Keratinocyte (primary cell): ENCODE data around the gene RBFOX1. TPM values are rescaled to one million over a fixed set of nuclear protein-coding genes. Genes with fewer than 3 reads are reported as not detected.

ENCODE experiments used
- DNase-seq: peaks from one replicate; pipeline ENCODE4 v3.0.0-alpha.2; 2011; ENCODE audit warnings: low read depth, missing footprints, low spot score
- FAIRE-seq: peaks from 2 replicates; lab custom pipeline; 2011; peaks lifted over from hg19 to GRCh38; lab: Jason Lieb, UNC
- H2AFZ ChIP-seq: 2 replicates; pipeline ENCODE4 v1.6.0; 2012; ENCODE audit warnings: low read length, control low read depth, inconsistent platforms; ENCODE audit not compliant: control insufficient read depth
- H3K27ac ChIP-seq: 2 replicates; pipeline ENCODE4 v1.5.1; 2011; ENCODE audit warnings: low read length; ENCODE audit not compliant: control insufficient read depth, insufficient read depth
- H3K27me3 ChIP-seq: 3 replicates; pipeline ENCODE4 v1.6.0; 2011; ENCODE audit warnings: low read length; ENCODE audit not compliant: control insufficient read depth, insufficient read depth; ENCODE audit errors: extremely low read depth
- H3K36me3 ChIP-seq, 2 experiments: 2 replicates in 1 of 2; 3 replicates in 1 of 2; pipeline ENCODE4 v1.5.1; 2011; ENCODE audit warnings: low read length in 2 of 2, mild to moderate bottlenecking in 1 of 2; ENCODE audit not compliant: control insufficient read depth in 2 of 2, insufficient read depth in 2 of 2; ENCODE audit errors: extremely low read depth in 1 of 2
- H3K4me1 ChIP-seq: 3 replicates; pipeline ENCODE4 v1.5.1; 2011; ENCODE audit warnings: low read length; ENCODE audit not compliant: control insufficient read depth, insufficient read depth; ENCODE audit errors: extremely low read depth
- H3K4me2 ChIP-seq: 3 replicates; pipeline ENCODE4 v1.6.0; 2011; ENCODE audit warnings: low read depth, low read length; ENCODE audit not compliant: control insufficient read depth, insufficient read depth; ENCODE audit errors: extremely low read depth
- H3K4me3 ChIP-seq, 3 experiments: fragments of 200-600 bp in 1 of 3; sonication (generic) in 1 of 3; 2 replicates in 2 of 3; 3 replicates in 1 of 3; pipeline ENCODE4 v1.5.1; 2011 to 2016; ENCODE audit warnings: low read length in 3 of 3, mild to moderate bottlenecking in 3 of 3, control low read depth in 2 of 3, inconsistent platforms in 1 of 3, low read depth in 1 of 3, mixed read lengths in 1 of 3, mixed run types in 1 of 3, moderate library complexity in 1 of 3; ENCODE audit not compliant: control insufficient read depth in 2 of 3, insufficient read depth in 2 of 3; ENCODE audit errors: extremely low read depth in 1 of 3
- H3K79me2 ChIP-seq: 2 replicates; pipeline ENCODE4 v1.6.0; 2012; ENCODE audit warnings: low read length; ENCODE audit not compliant: control insufficient read depth, insufficient read depth
- H3K9ac ChIP-seq: 3 replicates; pipeline ENCODE4 v1.6.0; 2011; ENCODE audit warnings: low read length; ENCODE audit not compliant: control insufficient read depth, insufficient read depth; ENCODE audit errors: extremely low read depth
- H3K9me1 ChIP-seq: 3 replicates; pipeline ENCODE4 v1.6.0; 2011; ENCODE audit warnings: low read length; ENCODE audit not compliant: control insufficient read depth, insufficient read depth; ENCODE audit errors: extremely low read depth
- H3K9me3 ChIP-seq: 2 replicates; pipeline ENCODE4 v1.5.1; 2012; ENCODE audit warnings: low read depth, low read length; ENCODE audit not compliant: control insufficient read depth
- H4K20me1 ChIP-seq: 3 replicates; pipeline ENCODE4 v1.6.0; 2011; ENCODE audit warnings: low read length; ENCODE audit not compliant: control insufficient read depth, insufficient read depth; ENCODE audit errors: extremely low read depth
- CTCF ChIP-seq, 3 experiments: IDR thresholded peaks in 1 of 3; conservative IDR thresholded peaks in 1 of 3; optimal IDR thresholded peaks in 1 of 3; 2 replicates in 2 of 3; 3 replicates in 1 of 3; pipeline versions ENCODE3 to v1.5.1; 2011; ENCODE audit warnings: low read length in 3 of 3, mild to moderate bottlenecking in 3 of 3, moderate library complexity in 2 of 3, control low read depth in 1 of 3, inconsistent platforms in 1 of 3; ENCODE audit not compliant: insufficient read depth in 2 of 3; ENCODE audit errors: extremely low read depth in 1 of 3
- EZH2 ChIP-seq: IDR thresholded peaks from one replicate; pipeline ENCODE4 v1.6.1; 2012; ENCODE audit warnings: inconsistent platforms, mild to moderate bottlenecking, low read length, moderate library complexity
- dilution Hi-C: fragments of 300-500 bp; cut with MboI; formaldehyde crosslinking; loops from one replicate; pipeline ENCODE4 v1.7.0; 2020; ENCODE audit warnings: low sequenced_read_pairs; ENCODE audit not compliant: extremely low pct_ligation_motif_present
- polyA plus RNA-seq, 5 experiments: library from polyadenylated mRNA; depleted of rRNA in 3 of 5; stranded (reverse) in 3 of 5; stranded (forward) in 1 of 5; unstranded in 1 of 5; fragments of >200 nt; gene quantifications; 1 replicate in 1 of 5; 2 replicates in 3 of 5; 3 replicates in 1 of 5; pipeline versions ENCODE4 v1.2.1 to v1.2.3, GENCODE V29; 2011 to 2012; ENCODE audit warnings: missing spikeins in 2 of 5, low read depth in 1 of 5, low replicate concordance in 1 of 5

RBFOX1 gene
- polyA plus RNA-seq, 1 donor (not counting 4 experiments of a cell fraction or from before 2014, with no cell fraction given): not detected

GRCh38 chr16:7518158-7518557 is 185.5 kb downstream of the RBFOX1 start:
- Histone ChIP-seq H3K27ac (no peak overlapping the region), H3K4me3 (no peak overlapping the region), H3K36me3 (no peaks in the 10 kb centered on the region), H3K27me3 (no peaks in the 10 kb centered on the region), H3K79me2 (no peaks in the 10 kb centered on the region), H3K9ac (no peak overlapping the region), H3K9me3 (peaks cover 2% of the 10 kb centered on the region), H2AFZ (no peak overlapping the region), H4K20me1 (no peaks in the 10 kb centered on the region), H3K9me1 (no peaks in the 10 kb centered on the region), H3K4me1 (no peaks in the 10 kb centered on the region), H3K4me2 (no peak overlapping the region)
- no peak for DNase-seq
- TF ChIP-seq EZH2: no peak
- no peak for TF ChIP-seq CTCF (optimal IDR thresholded peaks at IDR 0.05 in 1 of 3, IDR thresholded peaks at IDR 0.05 in 1 of 3, conservative IDR thresholded peaks at IDR 0.05 in 1 of 3; ENCODE audit: extremely low read depth in 1 of 3, insufficient read depth in 2 of 3, low read length in 3 of 3)
- dilution Hi-C loops: no loop called here
- no peak for FAIRE-seq

GRCh38 chr16:7521834-7522233 is 189.2 kb downstream of the RBFOX1 start:
- Histone ChIP-seq H3K9me3 (no peaks in the 10 kb centered on the region), H3K79me2 (no peaks in the 10 kb centered on the region), H3K27ac (no peak overlapping the region), H3K27me3 (no peaks in the 10 kb centered on the region), H3K4me1 (no peaks in the 10 kb centered on the region), H3K4me3 (no peak overlapping the region), H3K4me2 (no peak overlapping the region), H2AFZ (no peak overlapping the region), H3K36me3 (no peaks in the 10 kb centered on the region), H3K9ac (no peak overlapping the region), H3K9me1 (no peaks in the 10 kb centered on the region), H4K20me1 (no peaks in the 10 kb centered on the region)
- dilution Hi-C loops: no loop called here
- FAIRE-seq (no peak), DNase-seq (no peak)
- TF ChIP-seq EZH2 (no peak), CTCF (optimal IDR thresholded peaks at IDR 0.05 in 1 of 3, IDR thresholded peaks at IDR 0.05 in 1 of 3, conservative IDR thresholded peaks at IDR 0.05 in 1 of 3; ENCODE audit: extremely low read depth in 1 of 3, insufficient read depth in 2 of 3, low read length in 3 of 3) (no peak)
